Testis (tissue), 3 donors: ENCODE data around the gene SPATA4. TPM values are rescaled to one million over a fixed set of nuclear protein-coding genes. Genes with fewer than 3 reads are reported as not detected.

ENCODE experiments used
- DNase-seq: peaks from one replicate; pipeline ENCODE4 v3.0.0-alpha.2; 2019
- H3K27ac ChIP-seq, 2 donors: fragments of 200-600 bp; sonication (generic); one replicate each; pipeline ENCODE4 v1.5.1; 2019
- H3K27me3 ChIP-seq: fragments of 200-600 bp; sonication (generic); one replicate; pipeline ENCODE4 v1.5.1; 2019
- H3K36me3 ChIP-seq: fragments of 200-600 bp; sonication (generic); one replicate; pipeline ENCODE4 v1.5.1; 2017; ENCODE audit warnings: low read depth; ENCODE audit errors: missing control alignments
- H3K4me1 ChIP-seq: fragments of 200-600 bp; sonication (generic); one replicate; pipeline ENCODE4 v1.5.1; 2019
- H3K4me3 ChIP-seq, 2 donors: fragments of 200-600 bp; sonication (generic); one replicate each; pipeline ENCODE4 v1.5.1; 2017 to 2019
- H3K9me3 ChIP-seq: fragments of 200-600 bp; sonication (generic); one replicate; pipeline ENCODE4 v1.5.1; 2017
- CTCF ChIP-seq, 3 experiments: fragments of 450-650 bp in 2 of 3; fragments of 200-600 bp in 1 of 3; sonication (generic) in 1 of 3; IDR thresholded peaks; one replicate each; pipeline ENCODE4 v1.5.1; 2016 to 2019; ENCODE audit warnings: antibody characterized with exemption in 3 of 3, mild to moderate bottlenecking in 2 of 3, moderate library complexity in 1 of 3
- POLR2A ChIP-seq: fragments of 450-650 bp; IDR thresholded peaks from one replicate; pipeline ENCODE4 v1.6.1; 2017; ENCODE audit warnings: antibody characterized with exemption, mild to moderate bottlenecking, moderate library complexity
- WGBS, 2 donors: methylation state at CpG; one replicate each; pipeline ENCODE4 v1.1.5; 2018; 5-methylcytosine and 5-hydroxymethylcytosine counted together
- intact Hi-C: fragments of 100-400 bp; cut with DNase I; formaldehyde crosslinking; loops from one replicate; pipeline ENCODE4 v1.15.1; 2023; ENCODE audit warnings: low total_unique reads
- polyA plus RNA-seq: library from polyadenylated mRNA; stranded (reverse); fragments of 350-450 nt; fragmentation: Illumina TruSeq; extraction: RNeasy Lipid Tissue Mini Kit (QIAGEN cat#74804); gene quantifications from one replicate; pipeline ENCODE4 v1.2.3, GENCODE V29; 2014; ENCODE audit warnings: low read depth, low replicate concordance; ENCODE audit not compliant: insufficient read depth
- total RNA-seq, 2 donors: library from RNA; depleted of rRNA; stranded (reverse); fragments of >200 nt; gene quantifications; one replicate each; pipeline ENCODE4 v1.2.3, GENCODE V29; 2016

SPATA4 gene
- total and polyA plus RNA-seq, 3 donors from 2014 or later = 61.5 to 340 (median 88.7) TPM

GRCh38 chr4:176137631-176138030, 57.8 kb downstream of the SPATA4 start:
- Histone ChIP-seq H3K36me3 (no peaks in the 10 kb centered on the region), H3K9me3 (no peaks in the 10 kb centered on the region), H3K27ac (no peak overlapping the region), H3K27me3 (no peaks in the 10 kb centered on the region), H3K4me1 (no peaks in the 10 kb centered on the region), H3K4me3 (no peak overlapping the region)
- DNase-seq = no peak
- no peak for TF ChIP-seq POLR2A
- no peak for TF ChIP-seq CTCF (IDR thresholded peaks at IDR 0.05)
- intact Hi-C loops = no loop called here

- Histone ChIP-seq H3K36me3 (no peaks in the 10 kb centered on the region), H3K27me3 (no peaks in the 10 kb centered on the region), H3K4me1 (no peaks in the 10 kb centered on the region), H3K4me3 (no peak overlapping the region), H3K9me3 (no peaks in the 10 kb centered on the region), H3K27ac (no peak overlapping the region)
- intact Hi-C loops = no loop called here
- DNase-seq = no peak
- TF ChIP-seq POLR2A (no peak), CTCF (IDR thresholded peaks at IDR 0.05) (no peak)
- 91 to 92% methylated on average over 2 of the region's 2 CpGs for WGBS, 2 donors
Measured at GRCh38 chr4:176134670-176135069, 60.7 kb downstream of the SPATA4 start.

Other genes starting within 250 kb of the SPATA4 start
- 10 to 100 TPM in 1 of 2 donors, 1 to 10 TPM in 1; 9.3 to 10.2 TPM for gene WDR17, start 129.7 kb downstream of the SPATA4 start, total RNA-seq
- gene WDR17, start 129.7 kb downstream of the SPATA4 start, polyA plus RNA-seq = 4.8 TPM
- 1 to 10 TPM in 1 of 2 donors, under 1 TPM in 1; 0.99 to 5.4 TPM for gene ASB5, start 73.6 kb upstream of the SPATA4 start, total RNA-seq
- 8.3 TPM for gene ASB5, start 73.6 kb upstream of the SPATA4 start, polyA plus RNA-seq
- 10 to 100 TPM; 26.6 to 30.2 TPM for gene SPCS3, start 124.4 kb upstream of the SPATA4 start, total RNA-seq
- gene SPCS3, start 124.4 kb upstream of the SPATA4 start, polyA plus RNA-seq = 29.2 TPM